ENCODE data around the gene RNF208.
"Not testable (repeated sequence)": the region's sequence is repeated elsewhere in the genome, so short reads cannot be mapped to it uniquely, and the experiment has no call there.

Gene RNF208

GRCh38 chr9:137222190-137223077, at the start of gene RNF208:
Gene RNF208, minus strand, starts transcription at chr9:137222240. Its CDS starts 1,028 bp downstream, at chr9:137221212.
- no peak for DNase-seq

DNA sequence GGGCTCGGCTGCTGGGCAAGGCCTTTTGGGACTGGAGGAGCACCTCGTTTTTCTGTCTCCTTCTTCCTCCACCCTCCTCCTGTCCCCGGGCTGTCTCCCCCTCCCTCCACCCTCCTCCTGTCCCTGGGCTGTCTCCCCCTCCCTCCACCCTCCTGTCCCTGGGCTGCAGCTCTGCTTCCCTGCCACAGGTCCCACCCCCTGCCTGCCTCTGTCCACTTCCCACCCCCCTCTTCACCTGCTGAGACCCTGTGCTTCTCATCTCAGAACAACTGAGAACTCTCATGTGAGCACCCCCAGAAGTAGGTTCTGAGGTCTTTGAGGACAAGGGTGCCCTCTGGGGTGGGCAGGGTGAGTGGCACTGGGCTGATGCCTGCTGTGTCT, 49.6 kb upstream of the RNF208 start:
- DNase-seq, result no peak

GRCh38 chr9:137270929-137271695, 49.1 kb upstream of the RNF208 start:
- no peak for DNase-seq

DNA sequence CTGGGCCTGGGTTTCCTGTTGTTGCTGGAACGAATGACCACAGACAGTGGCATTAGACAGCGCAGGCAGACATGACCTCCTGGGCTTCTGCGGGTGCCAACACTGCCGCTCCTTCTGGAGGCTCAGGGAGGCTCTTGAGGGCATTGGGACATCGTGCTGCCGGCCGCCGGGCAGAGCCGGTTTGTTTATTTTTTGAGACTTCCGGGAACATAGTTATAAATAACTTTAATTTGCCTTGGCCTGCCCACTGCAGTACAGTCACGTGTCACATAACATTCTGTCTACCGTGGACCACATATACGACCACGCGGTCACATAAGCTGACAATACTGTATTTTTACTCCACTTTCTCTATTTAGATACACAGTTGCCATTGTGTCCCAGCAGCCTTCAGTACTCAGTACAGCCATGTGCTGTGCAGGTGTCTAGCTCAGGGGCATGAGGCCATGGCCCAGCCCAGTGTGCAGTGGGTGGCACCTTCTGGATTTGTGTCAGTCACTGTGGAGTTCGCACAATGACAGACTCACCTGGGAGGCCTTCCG, 47.3 kb upstream of the RNF208 start:
- DNase-seq, result no peak

DNA sequence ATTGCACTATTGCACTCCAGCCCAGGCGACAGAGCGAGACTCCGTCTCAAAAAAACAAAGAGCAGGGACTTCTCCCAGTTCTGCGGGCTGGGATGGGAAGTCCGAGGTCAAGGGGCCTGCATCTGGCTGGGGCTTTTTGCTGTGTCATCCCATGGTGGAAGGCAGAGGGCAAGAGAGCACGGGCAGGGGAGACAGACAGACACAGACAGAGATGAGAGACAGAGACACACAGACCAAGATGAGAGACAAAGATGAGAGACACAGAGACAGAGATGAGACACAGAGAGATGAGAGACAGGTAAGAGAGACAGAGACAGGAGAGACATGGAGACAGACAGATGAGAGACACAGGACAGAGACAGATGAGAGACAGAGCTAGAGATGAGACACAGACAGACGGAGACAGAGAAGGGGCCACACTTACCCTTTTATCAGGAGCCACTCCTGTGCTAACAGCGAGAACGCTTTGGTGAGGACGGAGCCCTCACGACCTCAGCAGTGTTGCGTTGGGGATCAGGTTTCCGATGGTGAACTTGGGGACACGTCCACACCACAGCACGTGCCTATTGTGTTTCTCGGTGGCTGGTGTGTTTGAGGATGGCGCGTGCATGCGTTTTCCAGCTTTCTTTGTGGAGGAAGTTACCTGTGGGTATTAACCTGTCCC, 46.6 kb upstream of the RNF208 start:
- DNase-seq, result no peak

- no peak for DNase-seq
Observed at GRCh38 chr9:137267933-137268355, 45.9 kb upstream of the RNF208 start.

GRCh38 chr9:137266585-137267453, 44.8 kb upstream of the RNF208 start:
- DNase-seq, result no peak

DNA sequence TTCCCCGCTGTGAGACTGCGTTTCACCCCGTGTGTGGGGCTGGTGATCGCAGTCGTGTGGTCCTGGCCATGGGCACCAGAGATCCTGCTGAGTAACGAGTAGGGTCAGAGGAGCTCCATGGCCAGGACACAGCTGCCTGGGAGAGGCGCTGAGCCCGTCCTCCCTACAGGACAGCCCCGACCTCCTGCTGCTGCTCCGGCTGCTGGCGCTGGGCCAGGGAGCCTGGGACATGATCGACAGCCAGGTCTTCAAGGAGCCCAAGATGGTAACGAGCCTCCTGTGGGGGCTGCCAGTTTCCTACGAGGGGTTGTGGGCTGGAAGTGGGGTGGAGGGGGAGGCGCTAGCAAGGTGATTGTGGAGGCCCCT, 44.1 kb upstream of the RNF208 start:
- no peak for DNase-seq

DNA sequence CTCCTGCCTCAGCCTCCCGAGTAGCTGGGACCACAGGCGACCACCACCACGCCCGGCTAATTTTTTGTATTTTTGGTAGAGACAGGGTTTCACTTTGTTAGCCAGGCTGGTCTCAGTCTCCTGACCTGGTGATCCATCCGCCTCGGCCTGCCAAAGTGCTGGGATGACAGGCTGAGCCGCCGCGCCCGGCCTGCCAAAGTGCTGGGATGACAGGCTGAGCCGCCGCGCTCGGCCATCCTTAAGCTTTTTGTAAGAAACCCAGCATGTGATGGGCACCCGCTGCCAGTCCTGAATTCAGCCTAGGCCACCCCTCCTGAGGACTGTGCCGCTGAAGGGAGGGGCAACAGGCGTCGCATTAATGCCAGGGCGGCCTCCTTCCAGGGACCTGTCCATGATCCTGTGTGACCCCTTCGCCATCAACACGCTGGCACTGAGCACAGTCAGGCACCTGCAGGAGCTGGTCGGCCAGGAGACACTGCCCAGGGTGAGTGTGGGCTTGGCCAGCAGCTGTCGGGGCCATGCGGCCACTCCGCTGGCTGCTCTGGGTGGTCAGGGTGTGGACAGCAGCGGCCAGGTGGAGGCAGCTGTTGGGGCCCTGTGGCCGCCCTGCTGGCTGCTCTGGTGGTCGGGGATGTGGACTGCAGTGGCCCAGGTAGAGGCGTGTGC, 43.6 kb upstream of the RNF208 start:
- DNase-seq, result no peak

DNA sequence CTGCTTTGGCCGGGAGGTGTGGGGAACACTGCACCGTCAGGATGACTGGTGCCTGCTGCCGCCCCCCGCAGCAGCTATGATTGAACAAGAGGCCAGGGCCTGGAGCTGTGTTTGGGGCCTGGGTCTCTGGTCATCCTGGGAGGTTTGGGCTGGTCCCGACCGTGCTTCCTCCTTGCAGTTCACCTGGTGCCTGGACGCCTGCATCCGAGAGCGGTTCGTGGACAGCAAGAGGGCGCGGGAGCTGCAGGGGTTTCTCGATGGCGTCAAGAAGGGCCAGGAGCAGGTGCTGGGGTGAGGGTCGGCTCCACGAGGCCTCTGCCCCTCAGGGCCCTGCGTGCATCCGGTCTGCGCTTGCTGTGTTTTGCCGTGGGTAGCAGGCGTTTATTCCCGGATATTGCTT, 42.0 kb upstream of the RNF208 start:
- DNase-seq, result no peak

DNA sequence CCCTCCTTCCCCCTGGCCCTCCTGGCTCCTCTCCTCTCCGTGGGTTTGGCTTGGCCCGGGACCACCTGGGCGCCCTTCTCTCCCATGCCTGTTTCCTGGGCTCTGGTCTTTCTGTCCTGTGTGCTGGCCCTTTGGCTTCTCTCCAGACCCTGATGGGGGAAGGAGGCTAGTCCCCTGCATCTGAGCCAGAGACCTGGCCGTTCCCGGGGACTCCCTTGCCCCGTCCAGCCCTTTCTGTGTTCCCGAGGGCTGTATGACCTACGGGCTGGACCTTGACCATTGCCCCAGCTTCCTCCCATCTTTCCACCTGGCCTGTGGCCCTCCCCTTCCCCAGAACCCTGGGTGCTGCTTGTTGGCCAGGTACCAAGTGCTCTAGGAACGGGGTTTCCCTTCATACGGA, 41.5 kb upstream of the RNF208 start:
- no peak for DNase-seq

GRCh38 chr9:137262909-137263285, 40.9 kb upstream of the RNF208 start:
- no peak for DNase-seq

- DNase-seq, result not testable (repeated sequence)
Observed at GRCh38 chr9:137262173-137262908, 40.3 kb upstream of the RNF208 start.

DNA sequence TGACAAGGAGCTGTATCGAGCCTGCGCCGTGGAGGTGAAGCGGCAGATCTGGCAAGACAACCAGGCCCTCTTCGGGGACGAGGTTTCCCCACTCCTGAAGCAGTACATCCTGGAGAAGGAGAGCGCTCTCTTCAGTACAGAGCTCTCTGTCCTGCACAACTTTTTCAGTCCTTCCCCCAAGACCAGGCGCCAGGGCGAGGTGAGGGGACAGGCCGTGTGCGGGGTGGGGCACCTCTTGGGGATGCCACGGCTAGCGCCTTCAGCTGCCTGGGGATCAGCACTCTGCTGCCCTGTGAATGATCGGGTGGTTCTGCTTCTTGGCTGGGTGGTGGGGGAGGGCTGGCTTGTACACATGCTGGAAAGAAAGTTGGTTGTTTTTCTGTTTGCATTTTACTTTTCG, 34.8 kb upstream of the RNF208 start:
- no peak for DNase-seq

DNA sequence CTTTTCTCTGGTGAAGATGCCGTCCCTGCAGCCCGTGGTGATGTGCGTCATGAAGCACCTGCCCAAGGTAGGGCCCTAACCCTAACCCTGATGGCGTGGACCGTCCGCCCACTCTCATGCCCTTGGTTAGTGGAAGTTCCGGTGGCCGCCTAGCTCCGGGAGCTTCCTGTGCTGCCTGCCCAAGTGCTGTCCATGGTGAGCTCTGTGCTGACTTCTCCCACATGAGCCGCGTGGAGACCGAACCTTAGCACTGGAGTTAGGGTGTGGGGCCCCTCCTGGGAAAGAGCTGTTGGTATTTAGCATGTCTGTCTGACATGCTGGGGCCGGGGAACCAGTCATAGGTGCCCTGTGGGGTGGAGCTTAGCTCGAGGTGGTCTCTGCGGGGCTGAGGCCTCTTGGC, 34.3 kb upstream of the RNF208 start:
- no peak for DNase-seq

DNA sequence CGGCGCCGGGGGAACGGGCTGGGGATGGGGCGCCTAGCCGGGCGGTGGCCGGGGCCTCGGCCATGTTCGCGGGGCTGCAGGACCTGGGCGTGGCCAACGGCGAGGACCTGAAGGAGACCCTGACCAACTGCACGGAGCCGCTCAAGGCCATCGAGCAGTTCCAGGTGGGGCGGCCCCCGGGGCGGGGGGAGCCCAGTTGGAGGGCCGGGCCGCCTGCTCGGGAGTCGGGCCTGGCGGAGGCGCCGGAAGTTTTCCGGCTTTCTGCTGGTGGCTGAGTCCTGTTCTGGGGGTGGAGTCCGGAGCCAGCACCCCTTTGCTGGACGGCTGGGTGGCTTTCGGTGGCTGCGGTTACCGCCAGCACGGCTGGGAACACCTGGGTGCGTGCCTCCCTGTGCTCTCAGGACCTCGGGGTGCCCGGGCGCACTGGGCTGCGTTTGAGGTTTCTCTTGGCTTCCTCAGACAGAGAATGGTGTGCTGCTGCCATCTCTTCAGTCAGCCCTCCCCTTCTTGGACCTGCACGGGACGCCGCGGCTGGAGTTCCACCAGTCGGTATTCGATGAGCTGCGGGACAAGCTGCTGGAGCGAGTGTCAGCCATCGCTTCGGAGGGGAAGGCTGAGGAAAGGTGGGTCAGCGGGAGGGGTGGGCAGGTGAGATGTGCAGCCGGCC, 33.5 kb upstream of the RNF208 start:
- peak; percentile 28 for DNase-seq

DNA sequence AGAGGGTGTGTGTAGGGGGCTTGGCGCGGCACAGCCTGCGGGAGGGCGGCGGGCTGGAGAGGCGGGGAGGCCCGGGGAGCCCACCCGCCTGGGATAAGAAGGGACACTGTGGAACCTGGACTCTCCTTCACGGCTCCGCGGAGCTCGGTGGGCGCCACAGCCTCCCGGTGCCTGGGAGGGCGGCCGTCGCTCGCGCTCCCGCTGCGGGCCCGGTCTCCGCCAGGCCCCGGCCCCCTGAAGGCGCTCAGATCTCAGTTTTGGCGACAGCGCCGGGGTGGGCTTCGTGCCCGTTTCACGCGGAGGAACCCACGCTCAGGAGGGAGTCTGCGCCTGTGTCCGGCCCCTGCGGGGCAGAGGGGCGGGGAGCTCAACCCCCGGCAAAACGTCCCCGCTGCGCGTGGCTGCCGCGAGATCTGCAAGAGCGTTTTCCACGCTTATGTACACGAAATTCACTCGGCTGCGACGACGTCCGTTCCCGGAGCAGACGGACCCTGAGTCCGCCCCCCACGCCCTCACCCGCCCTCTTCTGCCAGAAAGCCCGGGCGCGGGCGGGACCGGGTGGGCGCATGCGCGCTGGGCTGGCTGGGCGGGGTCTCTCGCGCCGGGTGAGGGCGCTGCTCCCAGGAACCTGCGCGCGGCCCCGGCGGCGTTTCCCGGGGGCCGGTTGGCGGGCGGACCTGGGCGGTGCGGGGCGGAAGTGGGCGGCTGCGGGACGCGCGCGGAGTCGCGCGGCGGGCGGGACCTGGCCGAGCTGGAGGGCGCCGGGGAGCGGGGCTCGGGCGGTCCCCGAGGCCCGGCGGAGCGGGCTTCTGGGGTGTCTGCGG, 32.8 kb upstream of the RNF208 start, which contains the start of gene NELFB:
TSS of gene NELFB (plus strand) at position 704 of the 824 bp plus-strand sequence.
- DNase-seq, result peak; percentile 82

DNA sequence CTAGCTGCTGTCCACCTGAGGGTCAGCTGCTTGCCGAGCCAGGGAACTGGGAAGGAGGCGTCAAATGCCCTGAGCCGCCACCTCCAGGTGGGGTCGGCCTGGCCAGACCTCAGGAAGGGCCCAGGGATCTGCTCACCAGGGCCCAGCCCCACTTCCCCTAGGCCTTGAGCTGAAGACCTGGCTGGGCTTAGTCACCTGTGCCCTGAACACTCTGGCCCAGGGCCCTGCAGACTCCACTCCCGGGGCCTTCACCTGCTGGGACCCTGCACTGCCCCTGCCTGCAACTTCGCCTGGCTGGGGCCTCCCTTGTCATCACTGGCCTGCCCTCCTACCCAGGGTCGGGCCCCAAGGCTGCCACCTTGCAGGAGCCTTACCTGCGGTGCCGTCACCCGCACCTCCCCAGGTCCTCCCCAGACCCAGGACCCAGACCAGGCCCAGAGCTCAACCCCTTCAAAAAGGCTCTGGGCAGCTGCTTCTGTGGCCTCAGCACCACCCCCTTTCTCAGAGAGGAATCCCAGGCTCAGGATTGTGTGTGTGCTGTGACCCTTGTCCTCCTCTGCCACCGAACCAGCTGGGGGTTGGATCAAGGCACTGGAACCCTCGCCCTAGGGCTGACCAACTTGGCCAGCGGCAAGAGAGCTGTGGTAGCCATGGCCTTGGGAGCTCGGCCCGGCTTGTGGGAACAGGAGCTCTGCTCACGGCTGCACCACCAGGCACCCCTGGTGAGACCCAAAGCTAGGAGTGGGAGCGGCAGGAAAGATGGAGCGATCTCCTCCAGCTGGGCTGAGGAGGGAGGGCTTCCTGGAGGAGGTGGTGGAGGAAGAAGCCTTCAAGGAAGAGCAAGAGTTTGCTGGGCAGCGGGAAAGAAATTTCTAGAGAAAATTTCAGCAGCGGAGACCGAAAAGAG, 31.9 kb upstream of the RNF208 start:
- no peak for DNase-seq
